GM18498 (cell line): ENCODE measurements around the gene AFMID.

ENCODE experiments used
- ATAC-seq: cut with Tn5 transposase; IDR thresholded peaks from one replicate; pipeline ENCODE4 v1.9.1; 2021; ENCODE audit warnings: mild to moderate bottlenecking, moderate library complexity; ENCODE audit not compliant: unreplicated experiment

Gene AFMID

GRCh38 chr17:78236362-78237127, 49.4 kb downstream of the AFMID start:
- ATAC-seq, result no peak

DNA sequence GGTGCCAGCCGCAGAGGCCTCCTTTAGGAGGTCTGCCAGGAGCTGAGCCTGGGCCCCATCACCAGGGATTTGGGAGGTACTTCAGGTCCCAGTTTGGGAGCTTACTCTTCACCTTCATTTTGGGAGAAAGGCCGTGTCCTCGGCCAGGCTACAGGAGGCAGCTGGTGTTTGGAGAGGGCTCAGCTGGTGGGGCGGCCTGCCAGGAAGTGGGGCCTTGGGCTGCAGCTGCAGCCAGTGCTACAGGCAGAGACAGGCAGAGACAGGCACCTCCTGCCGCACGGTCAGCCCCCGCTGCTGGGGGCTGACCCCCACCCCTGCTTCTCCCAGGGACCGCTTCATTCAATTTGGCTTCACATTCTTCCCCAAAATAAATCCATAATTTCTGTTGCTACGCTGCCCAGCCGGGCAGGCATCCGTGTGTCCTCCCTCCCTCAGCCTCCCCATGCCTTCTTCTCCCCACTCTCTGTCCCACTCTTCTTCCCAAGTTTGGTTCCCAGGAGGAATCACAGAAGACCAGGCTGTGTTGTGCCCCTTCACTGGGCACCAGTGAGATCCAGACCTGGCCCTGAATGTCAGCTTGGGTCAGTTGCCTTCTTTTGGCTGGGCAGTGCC, 50.3 kb downstream of the AFMID start:
- ATAC-seq, result no peak

DNA sequence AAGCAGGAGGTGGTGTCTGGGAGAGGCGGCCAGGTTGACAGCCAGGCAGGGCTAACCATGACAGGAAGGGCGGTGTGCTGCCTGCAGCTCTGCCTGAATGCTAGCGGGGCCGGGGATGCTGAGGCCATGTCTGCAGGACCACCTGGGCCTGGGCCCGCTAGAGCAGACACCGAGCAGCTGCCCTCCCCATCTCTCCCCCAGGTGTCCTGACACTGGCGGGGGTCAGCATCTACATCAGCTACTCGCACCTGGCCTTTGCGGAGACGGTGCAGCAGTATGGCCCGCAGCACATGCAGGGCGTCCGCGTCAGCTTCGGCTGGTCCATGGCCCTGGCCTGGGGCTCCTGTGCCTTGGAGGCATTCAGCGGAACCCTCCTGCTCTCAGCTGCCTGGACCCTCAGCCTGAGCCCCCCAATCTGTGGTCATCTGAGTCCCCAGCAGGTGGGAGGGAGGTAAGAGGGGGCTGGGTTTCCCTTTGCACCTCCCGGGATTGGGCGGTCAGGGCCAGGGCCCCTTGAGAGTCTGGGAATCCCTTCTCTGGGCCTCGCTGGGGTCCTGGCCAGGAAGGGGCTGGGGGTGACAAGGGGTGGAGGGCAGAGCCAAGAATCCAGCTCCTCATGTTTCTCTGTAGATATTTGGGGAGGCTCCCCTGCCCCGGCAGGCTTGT, 51.8 kb downstream of the AFMID start:
- ATAC-seq, result no peak

DNA sequence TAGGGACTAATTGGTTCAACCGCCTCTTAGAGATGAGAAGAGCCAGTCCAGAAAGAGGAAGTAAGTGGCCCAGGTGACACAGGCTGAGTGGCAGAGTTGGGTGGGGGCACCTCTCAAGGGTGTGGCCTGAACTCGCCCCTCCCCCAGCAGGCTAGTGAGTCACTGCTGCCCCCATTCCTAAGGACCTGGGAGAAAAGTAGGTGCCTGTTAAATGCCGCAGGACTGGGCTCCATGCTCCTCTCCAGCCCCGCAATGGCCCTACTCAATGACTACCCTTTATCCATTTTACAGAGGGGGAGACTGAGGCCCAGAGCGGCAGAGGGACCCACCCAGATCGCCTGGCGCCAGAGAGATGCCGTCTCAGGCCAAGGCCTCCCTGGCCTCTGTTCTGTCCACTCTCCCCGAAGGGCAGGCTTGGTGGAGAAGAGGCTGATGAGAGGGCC, 52.3 kb downstream of the AFMID start:
- ATAC-seq, result no peak

DNA sequence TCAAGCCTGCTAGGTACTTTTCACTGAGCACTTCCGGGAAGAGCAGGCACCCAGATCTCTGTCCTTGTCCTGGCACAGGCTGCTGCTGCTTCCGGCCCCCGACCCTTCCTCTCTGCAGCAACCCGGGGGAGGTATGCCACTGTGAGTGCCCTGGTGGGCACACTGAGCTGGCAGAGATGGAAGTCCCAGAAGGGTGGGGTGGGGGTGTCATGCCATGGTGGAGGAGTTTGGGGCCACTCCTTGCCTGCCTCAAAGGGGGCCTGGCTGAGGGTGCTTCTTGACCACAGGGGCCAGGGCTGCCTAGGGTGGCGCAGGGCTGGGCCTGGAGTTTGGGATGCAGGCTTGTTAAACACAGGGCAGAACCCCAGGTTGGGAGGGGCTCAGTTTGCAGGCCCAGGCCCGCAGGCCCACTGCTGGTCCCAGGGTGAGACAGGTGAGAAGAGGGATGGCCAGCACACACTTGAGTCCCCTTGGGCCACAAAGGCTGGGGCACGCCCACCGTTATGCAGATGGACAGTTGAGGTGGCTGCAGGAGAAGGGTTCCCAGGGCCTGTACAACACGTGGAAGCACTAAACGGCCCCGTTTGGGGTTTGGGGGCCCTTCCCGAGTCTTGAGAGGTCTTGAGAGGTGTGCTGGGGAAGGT, 53.0 kb downstream of the AFMID start:
- ATAC-seq, result no peak

DNA sequence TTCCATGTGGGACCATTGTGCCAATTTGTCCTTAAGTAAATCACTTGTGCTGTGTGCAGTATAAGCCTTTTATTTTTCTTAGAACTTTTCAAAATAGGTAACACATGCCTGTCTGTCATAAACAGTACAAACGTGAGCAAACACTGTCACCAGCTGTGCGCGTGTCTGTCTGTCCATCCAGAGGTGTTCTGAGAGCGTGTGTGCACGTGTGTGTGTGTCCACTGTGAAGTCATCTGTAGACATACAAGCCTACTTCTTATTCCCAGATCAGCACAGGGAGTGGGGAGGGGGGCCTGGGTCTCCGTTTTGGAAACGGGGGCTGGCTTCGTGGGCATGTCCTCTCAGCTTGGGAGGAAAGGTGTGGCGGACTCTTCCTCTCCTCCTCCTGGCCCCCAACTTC, 53.7 kb downstream of the AFMID start:
- ATAC-seq, result no peak

GRCh38 chr17:78241277-78242023, 54.3 kb downstream of the AFMID start:
- ATAC-seq, result no peak

GRCh38 chr17:78242024-78242742, 55.0 kb downstream of the AFMID start:
- ATAC-seq, result no peak

DNA sequence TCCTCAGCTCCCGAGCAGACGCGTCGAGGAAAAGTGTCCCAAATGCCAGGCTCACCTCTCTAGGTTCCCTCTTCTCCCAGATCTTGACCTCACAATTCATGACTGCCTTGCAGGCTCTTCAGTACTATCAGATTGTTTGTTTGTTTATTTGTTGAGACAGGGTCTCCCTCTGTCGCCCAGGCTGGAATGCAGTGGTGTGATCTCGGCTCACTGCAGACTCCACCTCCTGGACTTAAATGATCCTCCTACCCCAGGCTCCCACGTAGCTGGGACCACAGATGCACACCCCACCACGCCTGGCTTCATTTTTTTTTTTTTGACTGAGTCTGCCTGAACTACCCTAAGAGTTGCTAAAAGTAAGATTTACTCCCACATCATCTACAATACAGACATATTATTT, 60.1 kb downstream of the AFMID start:
- ATAC-seq, result no peak

DNA sequence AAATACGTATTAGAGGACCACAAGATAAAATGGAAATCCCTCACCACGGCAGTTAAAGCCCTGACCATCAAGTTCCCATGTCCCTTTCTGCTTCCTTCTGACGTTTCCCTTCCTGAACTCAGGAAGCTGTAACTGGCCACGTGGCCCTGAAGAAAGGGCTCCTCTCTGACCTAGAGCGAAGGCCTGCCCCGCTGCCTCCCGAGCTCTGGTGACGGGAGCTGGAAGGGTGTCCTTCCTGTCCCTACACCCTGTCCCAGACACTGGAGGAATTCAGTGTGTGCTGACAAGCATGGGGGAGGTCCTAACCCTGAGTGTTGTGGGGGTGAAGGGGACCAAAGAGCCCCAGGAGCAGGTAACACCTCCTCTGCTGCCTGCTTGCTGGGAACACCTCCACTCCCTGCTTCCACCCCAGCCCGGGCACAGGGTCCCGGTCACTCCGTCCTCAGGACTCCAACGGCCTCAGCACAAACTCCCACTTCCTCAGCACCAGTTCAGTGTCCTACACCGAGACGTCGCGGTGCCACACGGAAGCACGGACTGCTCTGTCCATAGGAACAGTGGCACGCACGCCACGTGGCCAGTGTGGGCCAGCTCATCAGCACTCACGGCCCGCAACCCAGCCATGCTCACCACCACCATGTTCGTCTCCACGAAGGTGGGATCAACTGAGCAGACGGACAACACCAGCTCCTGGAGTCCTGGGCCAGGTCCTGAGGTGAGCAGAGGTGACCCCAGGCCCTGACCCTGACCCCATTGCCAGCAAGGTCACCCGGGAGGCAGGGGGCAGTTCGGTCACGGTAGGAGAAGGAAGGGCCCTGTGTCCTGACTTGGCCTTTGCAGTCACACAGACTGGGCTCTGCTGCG, 61.1 kb downstream of the AFMID start:
- no peak for ATAC-seq

- no peak for ATAC-seq
These were observed 62.1 kb downstream of the AFMID start for GRCh38 chr17:78249074-78249817.

DNA sequence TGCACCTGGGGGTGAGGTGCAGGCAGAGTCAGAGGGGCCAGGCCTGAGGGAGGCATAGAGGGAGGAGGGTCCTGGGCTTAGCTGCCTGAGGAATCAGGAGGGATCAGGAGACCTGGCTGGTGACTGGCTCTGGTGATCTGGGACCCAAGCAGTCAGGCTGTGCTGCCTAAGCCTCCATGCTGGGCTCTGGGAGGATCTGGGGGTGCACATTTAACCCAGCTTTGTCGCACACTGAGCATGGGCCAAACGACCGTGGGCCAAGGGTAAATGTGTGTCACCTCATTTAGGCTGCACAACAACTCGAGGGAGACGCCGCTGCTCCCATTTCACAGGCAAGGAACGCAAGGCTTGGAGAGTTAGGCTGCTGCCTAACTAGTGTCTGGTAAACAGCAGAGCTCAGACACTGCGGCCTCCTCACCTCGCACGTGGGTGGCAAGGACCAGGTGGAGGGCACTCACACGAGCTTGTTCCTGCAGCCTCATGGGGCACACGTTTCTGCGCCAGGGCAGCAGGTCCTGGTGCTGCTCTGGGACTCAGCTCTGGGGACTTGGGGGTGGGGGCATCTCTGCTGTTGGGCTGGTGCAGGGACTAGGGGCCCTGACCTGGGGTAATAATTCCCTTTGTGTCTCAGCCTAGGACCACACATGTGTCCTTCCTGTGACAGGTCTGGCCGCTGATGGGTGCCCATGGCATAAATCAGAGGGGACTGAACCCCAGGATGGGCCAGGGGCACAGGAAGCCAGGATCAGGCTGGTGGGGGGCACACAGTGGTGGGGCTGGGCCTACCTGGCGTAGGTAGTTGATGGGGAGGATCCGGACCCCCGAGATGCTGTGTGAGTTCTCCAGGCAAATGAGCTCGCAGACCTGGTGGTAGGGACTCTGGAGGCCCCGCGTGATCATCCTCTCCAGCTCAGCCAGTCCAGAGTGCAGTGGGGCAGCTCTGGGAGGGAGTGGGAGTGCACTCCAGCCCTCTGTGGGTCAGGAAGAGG, 63.0 kb downstream of the AFMID start:
- no peak for ATAC-seq

- ATAC-seq, result peak; percentile 60
These were observed 64.0 kb downstream of the AFMID start for GRCh38 chr17:78250891-78251772.

- no peak for ATAC-seq
These were observed 64.6 kb downstream of the AFMID start for GRCh38 chr17:78251773-78252103.

GRCh38 chr17:78252111-78252634, 65.0 kb downstream of the AFMID start:
- no peak for ATAC-seq
